Kidney epithelial cell (primary cell): ENCODE results near the gene VAMP4. TPM values are rescaled to one million over a fixed set of nuclear protein-coding genes. Genes with fewer than 3 reads are reported as not detected.

Source experiments
- DNase-seq: peaks from one replicate; pipeline ENCODE4 v3.0.0-alpha.2; 2010; ENCODE audit warnings: low read depth
- H3K27me3 ChIP-seq: 2 replicates; pipeline ENCODE4 v1.6.0; 2011; ENCODE audit warnings: low read length; ENCODE audit not compliant: control insufficient read depth, insufficient read depth
- H3K36me3 ChIP-seq: 2 replicates; pipeline ENCODE4 v1.5.1; 2011; ENCODE audit warnings: low read length; ENCODE audit not compliant: control insufficient read depth, insufficient read depth
- H3K4me3 ChIP-seq: 2 replicates; pipeline ENCODE4 v1.5.1; 2011; ENCODE audit warnings: low read depth, mild to moderate bottlenecking, control low read depth, low read length
- total RNA-seq: library from RNA; depleted of rRNA; stranded (reverse); fragments of >200 nt; gene quantifications from 2 replicates; pipeline ENCODE4 v1.2.3, GENCODE V29; 2015
- TF ChIP-seq, protein P1 (sequence below): IDR thresholded peaks from 2 replicates; pipeline ENCODE4 v1.5.1; 2011; ENCODE audit warnings: mild to moderate bottlenecking, moderate library complexity, low read length, control low read depth, inconsistent platforms; ENCODE audit not compliant: insufficient read depth, poor library complexity, severe bottlenecking

Gene VAMP4
- total RNA-seq, 1 donor from 2014 or later: 5.4 TPM

DNA sequence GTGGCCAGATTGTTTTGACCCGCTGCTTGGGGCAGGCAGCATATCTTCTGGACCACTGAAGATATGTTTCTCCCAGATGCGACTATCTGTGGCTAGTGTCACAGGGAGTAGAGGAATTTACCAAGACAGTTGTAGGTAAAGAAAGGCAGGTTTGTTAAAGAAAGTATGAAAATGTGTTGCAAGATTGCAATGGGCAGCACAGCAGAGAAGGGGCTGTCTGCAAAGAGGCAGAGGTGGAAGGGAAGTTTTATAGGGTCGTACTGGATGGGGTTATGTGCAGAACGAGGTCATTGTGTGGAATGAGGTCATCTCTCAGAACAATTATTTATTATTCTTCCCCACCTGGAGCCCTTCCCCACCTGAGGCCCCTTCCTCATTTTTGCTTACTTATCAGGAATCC, 15.0 kb upstream of the VAMP4 start:
- H3K27me3 ChIP-seq: no peaks in the 10 kb centered on the region
- no peak overlapping the region for H3K4me3 ChIP-seq
- no peaks in the 10 kb centered on the region for H3K36me3 ChIP-seq
- DNase-seq: no peak
- TF ChIP-seq, protein P1, sequence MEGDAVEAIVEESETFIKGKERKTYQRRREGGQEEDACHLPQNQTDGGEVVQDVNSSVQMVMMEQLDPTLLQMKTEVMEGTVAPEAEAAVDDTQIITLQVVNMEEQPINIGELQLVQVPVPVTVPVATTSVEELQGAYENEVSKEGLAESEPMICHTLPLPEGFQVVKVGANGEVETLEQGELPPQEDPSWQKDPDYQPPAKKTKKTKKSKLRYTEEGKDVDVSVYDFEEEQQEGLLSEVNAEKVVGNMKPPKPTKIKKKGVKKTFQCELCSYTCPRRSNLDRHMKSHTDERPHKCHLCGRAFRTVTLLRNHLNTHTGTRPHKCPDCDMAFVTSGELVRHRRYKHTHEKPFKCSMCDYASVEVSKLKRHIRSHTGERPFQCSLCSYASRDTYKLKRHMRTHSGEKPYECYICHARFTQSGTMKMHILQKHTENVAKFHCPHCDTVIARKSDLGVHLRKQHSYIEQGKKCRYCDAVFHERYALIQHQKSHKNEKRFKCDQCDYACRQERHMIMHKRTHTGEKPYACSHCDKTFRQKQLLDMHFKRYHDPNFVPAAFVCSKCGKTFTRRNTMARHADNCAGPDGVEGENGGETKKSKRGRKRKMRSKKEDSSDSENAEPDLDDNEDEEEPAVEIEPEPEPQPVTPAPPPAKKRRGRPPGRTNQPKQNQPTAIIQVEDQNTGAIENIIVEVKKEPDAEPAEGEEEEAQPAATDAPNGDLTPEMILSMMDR: no peak

DNA sequence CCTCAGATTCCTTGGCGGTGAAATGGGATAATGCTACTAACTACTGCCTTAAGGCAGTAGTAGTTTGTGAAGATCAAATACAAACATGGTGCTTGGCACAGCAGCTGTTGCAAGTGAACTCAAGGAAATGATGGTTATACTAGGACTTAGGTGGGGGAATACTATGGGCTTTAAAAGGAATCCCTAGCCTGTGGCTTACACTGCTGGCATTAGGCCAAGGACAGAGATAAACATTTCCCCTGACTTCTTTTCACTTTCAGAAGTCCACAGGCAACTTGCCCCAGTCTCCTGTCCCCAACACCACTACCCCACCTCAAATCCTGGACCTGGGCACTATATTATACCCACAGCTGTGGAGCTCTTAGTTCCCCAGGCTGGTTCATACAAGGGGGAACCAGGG, 13.1 kb upstream of the VAMP4 start:
- no peak overlapping the region for H3K4me3 ChIP-seq
- H3K36me3 ChIP-seq: no peaks in the 10 kb centered on the region
- no peak for DNase-seq
- TF ChIP-seq, protein P1: no peak
- no peaks in the 10 kb centered on the region for H3K27me3 ChIP-seq

DNA sequence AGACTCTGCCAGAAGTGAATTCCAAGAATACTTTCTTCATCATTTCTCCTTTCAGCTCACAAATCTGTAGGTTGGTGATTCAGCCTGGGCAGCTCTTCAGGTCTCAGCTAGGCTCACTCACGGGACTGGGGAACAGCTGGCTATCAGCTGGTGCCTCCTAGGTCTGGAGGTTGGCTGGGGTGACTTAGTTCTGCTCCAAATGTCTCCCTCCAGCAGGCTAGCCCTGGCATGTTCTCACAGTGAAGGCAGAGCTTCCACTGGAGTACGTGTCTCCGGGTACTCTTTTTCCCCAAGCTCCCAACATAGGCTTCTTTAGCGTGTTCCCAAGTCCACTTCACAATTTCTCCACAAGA, 12.5 kb upstream of the VAMP4 start:
- no peak overlapping the region for H3K4me3 ChIP-seq
- no peak for DNase-seq

DNA sequence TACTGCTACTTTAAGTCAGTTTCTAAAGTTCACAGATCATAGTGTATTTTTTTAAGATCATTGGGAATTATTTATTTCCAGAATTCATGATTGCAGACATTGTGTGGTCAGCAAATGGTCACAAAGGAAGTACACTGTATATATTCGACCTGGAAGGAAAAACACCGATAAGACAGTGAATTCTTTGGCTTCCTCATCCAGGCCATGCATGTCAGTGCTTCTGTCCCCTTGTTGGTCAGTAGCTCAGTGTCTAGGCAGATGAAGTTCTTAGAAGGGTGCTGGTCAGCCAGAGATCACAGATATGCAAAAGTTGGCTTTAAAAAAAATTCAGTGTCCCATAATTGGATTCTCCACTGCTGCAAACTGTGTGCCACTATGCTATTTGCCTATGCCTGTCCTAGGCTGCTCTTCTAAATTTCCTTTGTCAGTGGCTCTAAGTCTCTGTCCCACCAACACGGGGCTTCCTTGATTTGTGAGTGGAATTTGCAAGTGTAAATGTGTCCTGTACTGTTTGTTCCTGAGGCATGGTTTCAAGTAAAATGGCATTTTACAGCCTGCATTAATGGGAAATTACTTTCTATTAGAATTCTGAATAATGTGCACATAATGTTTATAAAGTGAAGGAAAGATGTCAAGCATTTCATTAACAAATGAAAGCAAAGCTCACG, 12.0 kb upstream of the VAMP4 start:
- no peak for DNase-seq
- Histone ChIP-seq H3K4me3 (no peak overlapping the region), H3K27me3 (no peaks in the 10 kb centered on the region), H3K36me3 (no peaks in the 10 kb centered on the region)
- TF ChIP-seq, protein P1: no peak

More for the DNA sequence above, 12.5 kb upstream of the VAMP4 start:
- no peaks in the 10 kb centered on the region for H3K27me3 ChIP-seq
- no peaks in the 10 kb centered on the region for H3K36me3 ChIP-seq
- TF ChIP-seq, protein P1: no peak

DNA sequence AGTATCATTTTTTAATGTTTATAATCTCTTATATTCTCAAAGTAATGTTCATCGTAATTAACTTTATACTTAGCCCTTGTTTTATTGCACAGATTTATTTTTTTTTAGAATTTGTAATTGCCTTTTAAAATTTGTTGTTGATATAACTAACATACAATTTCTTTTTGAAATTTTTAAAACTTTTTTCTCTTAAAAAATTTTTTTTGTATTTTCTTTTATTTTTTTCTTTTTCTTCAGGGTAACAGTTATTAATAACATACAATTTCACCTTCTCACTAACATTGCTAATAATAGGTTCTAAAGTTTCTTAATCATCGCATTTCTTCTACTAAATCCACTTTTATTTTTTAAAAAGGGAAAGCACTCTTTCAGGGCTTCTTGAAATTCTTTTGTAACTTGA, 11.3 kb upstream of the VAMP4 start:
- TF ChIP-seq, protein P1: no peak
- no peak for DNase-seq

DNA sequence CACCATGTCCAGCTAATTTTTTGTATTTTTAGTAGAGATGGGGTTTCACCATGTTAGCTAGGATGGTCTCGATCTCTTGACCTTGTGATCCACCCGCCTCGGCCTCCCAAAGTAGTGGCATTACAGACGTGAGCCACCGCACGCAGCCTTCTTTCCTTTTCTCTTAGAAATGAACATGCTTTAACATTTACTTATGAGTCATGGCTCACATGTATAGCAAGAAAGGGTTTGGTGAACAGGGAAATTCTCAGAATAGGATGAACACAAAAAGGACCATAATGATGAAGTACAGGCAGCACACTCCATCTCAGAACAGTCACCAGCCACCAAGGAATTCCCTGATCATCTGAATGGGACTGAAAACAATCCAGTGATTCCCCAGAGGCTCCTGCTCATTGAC, 9.4 kb upstream of the VAMP4 start:
- H3K4me3 ChIP-seq: no peak overlapping the region
- H3K36me3 ChIP-seq: no peaks in the 10 kb centered on the region
- TF ChIP-seq, protein P1: no peak
- no peaks in the 10 kb centered on the region for H3K27me3 ChIP-seq
- no peak for DNase-seq

More for the DNA sequence above, 11.3 kb upstream of the VAMP4 start:
- Histone ChIP-seq H3K27me3 (no peaks in the 10 kb centered on the region), H3K4me3 (no peak overlapping the region), H3K36me3 (no peaks in the 10 kb centered on the region)
